OCI-LY7 (cell line): ENCODE data around the gene GTF3C2. TPM values are rescaled to one million over a fixed set of nuclear protein-coding genes. Genes with fewer than 3 reads are reported as not detected.

Experiments used
- BruUV-seq: library from RNA; stranded (reverse); fragments of 400-500 nt; replicated peaks from 2 replicates; lab custom pipeline; 2021; lab: Mats Ljungman, UMichigan
- CTCF ChIA-PET: fragments of 300-600 bp; sonication (Branson Sonifier 250); formaldehyde crosslinking; loops from one replicate; lab custom pipeline; 2022; ENCODE audit warnings: antibody characterized with exemption; ENCODE audit not compliant: unreplicated experiment; lab: Charles Lee
- POLR2A ChIA-PET: fragments of 300-600 bp; sonication (Branson Sonifier 250); formaldehyde crosslinking; loops from one replicate; lab custom pipeline; 2022; ENCODE audit warnings: antibody characterized with exemption; lab: Charles Lee
- DNase-seq: peaks from one replicate; pipeline ENCODE4 v3.0.0-alpha.2; 2015; ENCODE audit warnings: low spot score
- H2AFZ ChIP-seq: fragments of 200-600 bp; sonication (generic), shearing (Covaris generic); 2 replicates; pipeline ENCODE4 v1.6.1; 2014; ENCODE audit warnings: mild to moderate bottlenecking, antibody characterized with exemption, low read length, moderate library complexity
- H3K27ac ChIP-seq: fragments of 200-600 bp; sonication (generic); 2 replicates; pipeline ENCODE4 v1.5.1; 2014; ENCODE audit warnings: mixed run types, low read depth, mild to moderate bottlenecking, moderate library complexity, low read length, inconsistent platforms; ENCODE audit not compliant: poor library complexity, severe bottlenecking
- H3K36me3 ChIP-seq: fragments of 200-600 bp; sonication (generic); 2 replicates; pipeline ENCODE4 v1.6.1; 2014; ENCODE audit warnings: mild to moderate bottlenecking, antibody characterized with exemption, low read length, moderate library complexity, mixed read lengths; ENCODE audit not compliant: insufficient read depth
- H3K4me1 ChIP-seq: fragments of 200-600 bp; sonication (generic); 2 replicates; pipeline ENCODE4 v1.5.1; 2014; ENCODE audit warnings: mild to moderate bottlenecking, low read length; ENCODE audit not compliant: insufficient read depth, poor library complexity, severe bottlenecking
- H3K4me2 ChIP-seq: fragments of 200-600 bp; sonication (generic); 2 replicates; pipeline ENCODE4 v1.6.1; 2014; ENCODE audit warnings: mild to moderate bottlenecking, low read length
- H3K4me3 ChIP-seq: fragments of 200-600 bp; sonication (generic); 2 replicates; pipeline ENCODE4 v1.5.1; 2014; ENCODE audit warnings: mild to moderate bottlenecking, low read depth, low read length; ENCODE audit not compliant: poor library complexity, severe bottlenecking
- H3K79me2 ChIP-seq: fragments of 200-600 bp; sonication (generic); 2 replicates; pipeline ENCODE4 v1.6.1; 2016; ENCODE audit warnings: low read depth, mild to moderate bottlenecking, low read length, moderate library complexity, mixed read lengths; ENCODE audit not compliant: insufficient read depth
- H3K9me2 ChIP-seq: fragments of 200-600 bp; sonication (generic); 2 replicates; pipeline ENCODE4 v1.6.1; 2016; ENCODE audit warnings: mild to moderate bottlenecking, low read length, mixed read lengths; ENCODE audit not compliant: insufficient read depth
- H3K9me3 ChIP-seq: fragments of 200-600 bp; sonication (generic); 2 replicates; pipeline ENCODE4 v1.6.1; 2014; ENCODE audit warnings: mild to moderate bottlenecking, mixed run types, low read length, mixed read lengths
- H4K20me1 ChIP-seq: fragments of 200-600 bp; sonication (generic); 2 replicates; pipeline ENCODE4 v1.6.1; 2014; ENCODE audit warnings: mild to moderate bottlenecking, antibody characterized with exemption, low read length, moderate library complexity, mixed read lengths; ENCODE audit not compliant: insufficient read depth
- EZH2phosphoT487 ChIP-seq: fragments of 200-600 bp; sonication (generic); IDR thresholded peaks from 2 replicates; pipeline ENCODE4 v1.6.1; 2018; ENCODE audit warnings: low read depth, borderline replicate concordance, mild to moderate bottlenecking, mixed run types, antibody characterized with exemption, low read length, moderate library complexity, mixed read lengths
- intact Hi-C: fragments of 100-400 bp; cut with micrococcal nuclease; formaldehyde crosslinking; loops from one replicate; pipeline ENCODE4 v1.10.0; 2022; ENCODE audit not compliant: unreplicated experiment
- total RNA-seq, 2 experiments: library from RNA; depleted of rRNA in 1 of 2; stranded (reverse); fragments of >200 nt in 1 of 2; shearing (Covaris generic) in 1 of 2; gene quantifications; 2 replicates each; pipeline ENCODE4 v1.2.3, GENCODE V29; 2014 to 2022
- TF ChIP-seq, protein P1 (sequence below): fragments of 200-600 bp; sonication (generic); conservative IDR thresholded peaks from 2 replicates; pipeline ENCODE4 v1.5.1; 2014; ENCODE audit warnings: mild to moderate bottlenecking, antibody characterized with exemption, low read length, moderate library complexity, mixed read lengths

The GTF3C2 gene
- total RNA-seq, 2 experiments from 2014 or later: 54.2 to 70.3 TPM

GRCh38 chr2:27323596-27324285 lies 32.8 kb downstream of the GTF3C2 start:
- intact Hi-C loops: loop anchor here (2.0 to 5.0 kb wide), 2 partner anchors 34 to 47 kb away; partner anchors contain the start of genes EIF2B4, GTF3C2 and SNX17
- peaks cover 16% of the 10 kb centered on the region for H3K4me1 ChIP-seq
- POLR2A ChIA-PET: interaction anchor here (0.5 to 1.4 kb wide), 5 partner anchors 8 to 1064 kb away, joined by 3 to 5 read pairs (median 4); partner anchors contain the start of gene ZNF513
- no peak for DNase-seq
- H3K4me3 ChIP-seq: peak overlapping the region; percentile 84
- no peaks in the 10 kb centered on the region for H3K9me2 ChIP-seq
- peak overlapping the region; percentile 58 for H3K27ac ChIP-seq
- H2AFZ ChIP-seq: peak overlapping the region; percentile 77
- peaks cover 32% of the 10 kb centered on the region for H3K36me3 ChIP-seq
- no peaks in the 10 kb centered on the region for H4K20me1 ChIP-seq
- peak overlapping the region; percentile 91 for H3K4me2 ChIP-seq
- CTCF ChIA-PET: interaction anchor here (1.2 kb wide), 1 partner anchor 46 kb away, joined by 4 read pairs; no protein-coding TSS in a partner anchor
- BruUV-seq: no TSS peak
- H3K9me3 ChIP-seq: no peaks in the 10 kb centered on the region
- TF ChIP-seq, protein P1, sequence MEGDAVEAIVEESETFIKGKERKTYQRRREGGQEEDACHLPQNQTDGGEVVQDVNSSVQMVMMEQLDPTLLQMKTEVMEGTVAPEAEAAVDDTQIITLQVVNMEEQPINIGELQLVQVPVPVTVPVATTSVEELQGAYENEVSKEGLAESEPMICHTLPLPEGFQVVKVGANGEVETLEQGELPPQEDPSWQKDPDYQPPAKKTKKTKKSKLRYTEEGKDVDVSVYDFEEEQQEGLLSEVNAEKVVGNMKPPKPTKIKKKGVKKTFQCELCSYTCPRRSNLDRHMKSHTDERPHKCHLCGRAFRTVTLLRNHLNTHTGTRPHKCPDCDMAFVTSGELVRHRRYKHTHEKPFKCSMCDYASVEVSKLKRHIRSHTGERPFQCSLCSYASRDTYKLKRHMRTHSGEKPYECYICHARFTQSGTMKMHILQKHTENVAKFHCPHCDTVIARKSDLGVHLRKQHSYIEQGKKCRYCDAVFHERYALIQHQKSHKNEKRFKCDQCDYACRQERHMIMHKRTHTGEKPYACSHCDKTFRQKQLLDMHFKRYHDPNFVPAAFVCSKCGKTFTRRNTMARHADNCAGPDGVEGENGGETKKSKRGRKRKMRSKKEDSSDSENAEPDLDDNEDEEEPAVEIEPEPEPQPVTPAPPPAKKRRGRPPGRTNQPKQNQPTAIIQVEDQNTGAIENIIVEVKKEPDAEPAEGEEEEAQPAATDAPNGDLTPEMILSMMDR: no peak
- no peak for TF ChIP-seq EZH2phosphoT487
- H3K79me2 ChIP-seq: peaks cover 24% of the 10 kb centered on the region; the same call in 1 of the 2 replicates

- intact Hi-C loops: loop anchor here (2.0 to 5.0 kb wide), 2 partner anchors 34 to 48 kb away; partner anchors contain the start of genes EIF2B4, GTF3C2 and SNX17
- Histone ChIP-seq H3K9me2 (no peaks in the 10 kb centered on the region), H3K4me3 (peak within 1 kb of the TSS; percentile 84), H2AFZ (peak within 1 kb of the TSS; percentile 77), H3K36me3 (peaks cover 24% of the 10 kb centered on the region), H3K79me2 (peaks cover 24% of the 10 kb centered on the region; the same call in 1 of the 2 replicates), H3K9me3 (no peaks in the 10 kb centered on the region), H3K27ac (peak within 1 kb of the TSS; percentile 58), H3K4me1 (peaks cover 16% of the 10 kb centered on the region), H3K4me2 (peak within 1 kb of the TSS; percentile 91), H4K20me1 (no peaks in the 10 kb centered on the region)
- ChIA-PET POLR2A (interaction anchor here (0.5 to 1.4 kb wide), 8 partner anchors 8 to 1063 kb away, joined by 3 to 5 read pairs (median 4); partner anchors contain the start of gene ZNF513), CTCF (interaction anchor here (0.6 to 1.2 kb wide), 3 partner anchors 31 to 170 kb away, joined by 4 to 5 read pairs (median 4); no protein-coding TSS in a partner anchor)
- TSS peak; percentile 98 for BruUV-seq
- peak; percentile 91 for DNase-seq
- TF ChIP-seq EZH2phosphoT487: no peak
- TF ChIP-seq, protein P1: no peak
Measured at GRCh38 chr2:27322766-27323595, 33.6 kb downstream of the GTF3C2 start, which contains the start of gene MPV17. TSS of gene MPV17 (minus strand) at chr2:27323097. CDS start at chr2:27322517, 580 bp downstream.
